Upper lobe of left lung (tissue), 4 donors: ENCODE data around the gene CCHCR1.

ENCODE experiments used
- CTCF ChIP-seq, 6 experiments: fragments of 450-650 bp in 4 of 6; fragments of 200-600 bp in 2 of 6; sonication (generic) in 2 of 6; IDR thresholded peaks; one replicate each; pipeline ENCODE4 v1.5.1; 2016 to 2019; ENCODE audit warnings: antibody characterized with exemption in 6 of 6
- EP300 ChIP-seq, 4 donors: sonication (generic); formaldehyde crosslinking; IDR thresholded peaks; one replicate each; pipeline ENCODE4 v1.5.1; 2017; ENCODE audit warnings: antibody characterized with exemption in 4 of 4, control low read depth in 2 of 4
- POLR2A ChIP-seq, 4 donors: fragments of 450-650 bp; IDR thresholded peaks; one replicate each; pipeline ENCODE4 v1.5.1; 2016 to 2017; ENCODE audit warnings: antibody characterized with exemption in 4 of 4, mild to moderate bottlenecking in 2 of 4
- POLR2AphosphoS5 ChIP-seq, 2 donors: sonication (generic); formaldehyde crosslinking; IDR thresholded peaks; one replicate each; pipeline ENCODE4 v1.5.1; 2017; ENCODE audit warnings: antibody characterized with exemption in 2 of 2

GRCh38 chr6:31202259-31203166, 44.9 kb upstream of the CCHCR1 start:
- TF ChIP-seq CTCF (IDR thresholded peaks at IDR 0.05) (no peak), EP300 (IDR thresholded peaks at IDR 0.05) (no peak), POLR2AphosphoS5 (IDR thresholded peaks at IDR 0.05) (no peak), POLR2A (IDR thresholded peaks at IDR 0.05) (no peak)
